B cell (primary cell): ENCODE measurements around the gene TFF3. TPM values are rescaled to one million over a fixed set of nuclear protein-coding genes. Genes with fewer than 3 reads are reported as not detected.

Source experiments
- ATAC-seq: fragments of 200-7000 bp; cut with Tn5 transposase; one replicate; pipeline ENCODE4 v1.10.0; 2021; ENCODE audit warnings: low read depth, mild to moderate bottlenecking, moderate number of reproducible peaks, moderate library complexity
- CTCF ChIA-PET: fragments of 350-600 bp; sonication (Branson Sonifier 250); formaldehyde crosslinking; loops from one replicate; lab custom pipeline; 2021; ENCODE audit warnings: antibody characterized with exemption, inconsistent platforms; lab: Charles Lee
- POLR2A ChIA-PET: fragments of 350-600 bp; sonication (Branson Sonifier 250); formaldehyde crosslinking; loops from one replicate; lab custom pipeline; 2021; ENCODE audit warnings: antibody characterized with exemption; lab: Charles Lee
- DNase-seq: peaks from one replicate; pipeline ENCODE4 v3.0.0; 2013
- H2AFZ ChIP-seq: 2 replicates; pipeline ENCODE4 v1.6.1; 2012; ENCODE audit warnings: mild to moderate bottlenecking, low read depth, low read length; ENCODE audit not compliant: insufficient read depth, poor library complexity, severe bottlenecking
- H3K27ac ChIP-seq, 2 donors: 1 replicate in 1 of 2; 2 replicates in 1 of 2; pipeline ENCODE4 v1.5.1; 2012 to 2013; ENCODE audit warnings: low read length in 2 of 2, mild to moderate bottlenecking in 2 of 2, moderate library complexity in 1 of 2
- H3K27me3 ChIP-seq, 4 experiments: fragments of 200-600 bp in 1 of 4; sonication (generic) in 1 of 4; replicated peaks in 1 of 4; 1 replicate in 2 of 4; 2 replicates in 2 of 4; pipeline versions ENCODE4 v1.6.1 to v1.7.0; 2013 to 2016; ENCODE audit warnings: low read length in 3 of 4, mild to moderate bottlenecking in 2 of 4, mixed read lengths in 1 of 4, moderate library complexity in 1 of 4; ENCODE audit not compliant: insufficient read depth in 4 of 4, control insufficient read depth in 3 of 4; ENCODE audit errors: control extremely low read depth in 1 of 4
- H3K36me3 ChIP-seq, 2 experiments: replicated peaks in 1 of 2; 1 replicate in 1 of 2; 2 replicates in 1 of 2; pipeline versions ENCODE4 v1.6.1 to v1.7.1; 2013; ENCODE audit warnings: low read length in 1 of 2; ENCODE audit not compliant: insufficient read depth in 2 of 2, control insufficient read depth in 1 of 2; ENCODE audit errors: control extremely low read depth in 1 of 2, extremely low read depth in 1 of 2
- H3K4me1 ChIP-seq, 2 donors: fragments of 200-600 bp in 1 of 2; sonication (generic) in 1 of 2; 1 replicate in 1 of 2; 2 replicates in 1 of 2; pipeline versions ENCODE4 v1.5.1 to v1.6.1; 2013 to 2017; ENCODE audit warnings: low read length in 2 of 2; ENCODE audit not compliant: control insufficient read depth in 2 of 2, insufficient read depth in 2 of 2
- H3K4me2 ChIP-seq: replicated peaks from 2 replicates; pipeline ENCODE3; 2012; ENCODE audit warnings: mild to moderate bottlenecking, low read depth, low read length; ENCODE audit not compliant: poor library complexity, severe bottlenecking
- H3K4me3 ChIP-seq, 5 experiments: fragments of 200-600 bp in 1 of 5; sonication (generic) in 1 of 5; 1 replicate in 3 of 5; 2 replicates in 2 of 5; pipeline versions ENCODE4 v1.5.1 to v1.7.0; 2011 to 2016; ENCODE audit warnings: low read length in 4 of 5, mild to moderate bottlenecking in 4 of 5, low read depth in 2 of 5, control low read depth in 1 of 5, moderate library complexity in 1 of 5; ENCODE audit not compliant: insufficient read depth in 1 of 5; ENCODE audit errors: control extremely low read depth in 1 of 5, extremely low read depth in 1 of 5
- H3K79me2 ChIP-seq: fragments of 200-600 bp; sonication (generic); one replicate; pipeline ENCODE4 v1.6.0; 2016; ENCODE audit warnings: low read length; ENCODE audit not compliant: control insufficient read depth, insufficient read depth
- H3K9ac ChIP-seq: fragments of 200-600 bp; sonication (generic); 2 replicates; pipeline ENCODE4 v1.6.1; 2017; ENCODE audit warnings: mild to moderate bottlenecking, low read length, moderate library complexity
- H3K9me3 ChIP-seq, 3 donors: one replicate each; pipeline versions ENCODE4 v1.6.1 to v1.7.1; 2013; ENCODE audit warnings: low read length in 2 of 3; ENCODE audit not compliant: control insufficient read depth in 2 of 3, insufficient read depth in 1 of 3; ENCODE audit errors: control extremely low read depth in 1 of 3
- H4K20me1 ChIP-seq: 2 replicates; pipeline ENCODE4 v1.6.0; 2012; ENCODE audit warnings: mild to moderate bottlenecking, low read length; ENCODE audit not compliant: insufficient read depth, control insufficient read depth, poor library complexity, severe bottlenecking
- H3K27ac Mint-ChIP-seq: one replicate; pipeline ENCODE4 v1.8.0; 2021; ENCODE audit warnings: mixed read lengths
- H3K27me3 Mint-ChIP-seq: one replicate; pipeline ENCODE4 v1.8.0; 2021; ENCODE audit warnings: mixed read lengths
- H3K4me1 Mint-ChIP-seq: one replicate; pipeline ENCODE4 v1.8.0; 2021; ENCODE audit warnings: mixed read lengths
- H3K4me3 Mint-ChIP-seq: one replicate; pipeline ENCODE4 v1.8.0; 2021; ENCODE audit warnings: mixed read lengths
- H3K9me3 Mint-ChIP-seq: one replicate; pipeline ENCODE4 v1.8.0; 2022; ENCODE audit warnings: mixed read lengths; ENCODE audit not compliant: insufficient read depth
- CTCF ChIP-seq: fragments of 200-600 bp; IDR thresholded peaks from one replicate; pipeline ENCODE4 v1.8.0; 2022; ENCODE audit warnings: antibody characterized with exemption, mild to moderate bottlenecking
- EZH2 ChIP-seq: IDR thresholded peaks from 2 replicates; pipeline ENCODE4 v1.6.1; 2012; ENCODE audit warnings: borderline replicate concordance, low read depth, mild to moderate bottlenecking, moderate library complexity, low read length; ENCODE audit not compliant: insufficient read depth, poor library complexity, severe bottlenecking
- WGBS: methylation state at CpG from one replicate; pipeline ENCODE4 v1.1.5; 2013; ENCODE audit warnings: missing lambda C conversion rate; ENCODE audit not compliant: insufficient coverage; 5-methylcytosine and 5-hydroxymethylcytosine counted together
- intact Hi-C: fragments of 100-400 bp; cut with micrococcal nuclease; formaldehyde crosslinking; loops from one replicate; pipeline ENCODE4 v1.10.0; 2022
- polyA plus RNA-seq: library from polyadenylated mRNA; depleted of rRNA; stranded (reverse); fragments of >200 nt; gene quantifications from 2 replicates; pipeline ENCODE4 v1.2.3, GENCODE V29; 2012
- total RNA-seq, 2 donors: library from RNA; stranded (reverse); fragments of 120-200 nt in 1 of 2; gene quantifications; 1 replicate in 1 of 2; 2 replicates in 1 of 2; pipeline versions ENCODE4 v1.2.3 to v1.2.4, GENCODE V29; 2013 to 2022

The TFF3 gene
- total and polyA plus RNA-seq, 2 donors (not counting 1 experiment from before 2014, with no cell fraction given), result not detected

- DNase-seq, result no peak
- Histone ChIP-seq H2AFZ (no peak overlapping the region), H3K9ac (no peak overlapping the region), H3K27me3 (no peaks in the 10 kb centered on the region), H3K4me1 (no peaks in the 10 kb centered on the region), H3K36me3 (peaks cover 0 to 46% of the 10 kb centered on the region in 2 experiments), H3K4me3 (no peak overlapping the region), H3K79me2 (no peaks in the 10 kb centered on the region), H4K20me1 (no peaks in the 10 kb centered on the region), H3K4me2 (no peak overlapping the region), H3K9me3 (no peaks in the 10 kb centered on the region), H3K27ac (no peak overlapping the region)
- ChIA-PET CTCF (no interaction called here), POLR2A (interaction anchor here (0.7 kb wide), 1 partner anchor 513 kb away, joined by 3 read pairs; no protein-coding TSS in a partner anchor)
- Mint-ChIP-seq H3K9me3 (no peaks in the 10 kb centered on the region), H3K4me3 (no peak overlapping the region), H3K27me3 (no peaks in the 10 kb centered on the region), H3K4me1 (no peaks in the 10 kb centered on the region), H3K27ac (no peak overlapping the region)
- no peak for ATAC-seq
- intact Hi-C loops, result no loop called here
- TF ChIP-seq CTCF (no peak), EZH2 (no peak)
- 77% methylated on average over 2 of the region's 7 CpGs for WGBS
Observed at GRCh38 chr21:42296501-42296900, 18.7 kb downstream of the TFF3 start.

GRCh38 chr21:42295845-42296244, 19.4 kb downstream of the TFF3 start:
- no peaks in the 10 kb centered on the region for H3K4me1 ChIP-seq
- H3K9me3 ChIP-seq, result no peaks in the 10 kb centered on the region
- no peak overlapping the region for H3K4me3 ChIP-seq
- H3K27ac ChIP-seq, result no peak overlapping the region
- Mint-ChIP-seq H3K27me3 (no peaks in the 10 kb centered on the region), H3K4me3 (no peak overlapping the region), H3K9me3 (no peaks in the 10 kb centered on the region), H3K4me1 (no peaks in the 10 kb centered on the region), H3K27ac (no peak overlapping the region)
- intact Hi-C loops, result no loop called here
- H4K20me1 ChIP-seq, result no peaks in the 10 kb centered on the region
- ChIA-PET POLR2A (no interaction called here), CTCF (no interaction called here)
- no peak overlapping the region for H3K4me2 ChIP-seq
- no peak for ATAC-seq
- no peak overlapping the region for H3K9ac ChIP-seq
- peaks cover 0 to 52% of the 10 kb centered on the region in 2 experiments for H3K36me3 ChIP-seq
- no peaks in the 10 kb centered on the region for H3K79me2 ChIP-seq
- no peak for DNase-seq
- no peaks in the 10 kb centered on the region for H3K27me3 ChIP-seq
- 92% methylated on average over 15 of the region's 15 CpGs for WGBS
- TF ChIP-seq EZH2 (no peak), CTCF (no peak)
- H2AFZ ChIP-seq, result no peak overlapping the region
